Measurements from ENCODE around the gene FOXB1. TPM values are rescaled to one million over a fixed set of nuclear protein-coding genes. Genes with fewer than 3 reads are reported as not detected.

Gene FOXB1
- total and polyA plus RNA-seq, 9 of the 15 experiments (the other 6 are each of a cell fraction or from before 2014, with no cell fraction given): not detected

- TF ChIP-seq REST (IDR thresholded peaks at IDR 0.05; ENCODE audit: borderline replicate concordance): no peak
- no peak for TF ChIP-seq REST (CRISPR knock-in tag; IDR thresholded peaks at IDR 0.05; ENCODE audit: low read depth)
- TF ChIP-seq HMG20B (CRISPR knock-in tag; IDR thresholded peaks at IDR 0.05): no peak
- TF ChIP-seq GTF2A2 (tag; IDR thresholded peaks at IDR 0.05): no peak
- no peak for TF ChIP-seq ZNF644 (tag; IDR thresholded peaks at IDR 0.05; ENCODE audit: low read depth)
- TF ChIP-seq ZBED1 (IDR thresholded peaks at IDR 0.05): no peak
Measured at GRCh38 chr15:59998305-59998949, 5.7 kb upstream of the FOXB1 start (continued).
